Omental fat pad (tissue), 4 donors: ENCODE measurements around the gene COL9A1. TPM values are rescaled to one million over a fixed set of nuclear protein-coding genes. Genes with fewer than 3 reads are reported as not detected.

ENCODE experiments used
- ATAC-seq: fragments of 150-250 bp; one replicate; pipeline ENCODE4 v1.9.1; 2016; ENCODE audit warnings: mild to moderate bottlenecking, moderate library complexity; ENCODE audit not compliant: low FRiP score
- DNase-seq: peaks from one replicate; pipeline ENCODE4 v3.0.0-alpha.2; 2019; ENCODE audit warnings: low spot score
- total RNA-seq, 4 donors: library from RNA; depleted of rRNA; stranded (reverse); fragments of >200 nt; gene quantifications; one replicate each; pipeline ENCODE4 v1.1.0, GENCODE V29; 2016
- TF ChIP-seq, protein P1 (sequence below), 3 donors: fragments of 450-650 bp; IDR thresholded peaks; one replicate each; pipeline ENCODE4 v1.5.1; 2016 to 2017; ENCODE audit warnings: antibody characterized with exemption in 3 of 3, mild to moderate bottlenecking in 3 of 3, moderate library complexity in 2 of 3

Gene COL9A1
- total RNA-seq, 4 donors from 2014 or later: not detected

DNA sequence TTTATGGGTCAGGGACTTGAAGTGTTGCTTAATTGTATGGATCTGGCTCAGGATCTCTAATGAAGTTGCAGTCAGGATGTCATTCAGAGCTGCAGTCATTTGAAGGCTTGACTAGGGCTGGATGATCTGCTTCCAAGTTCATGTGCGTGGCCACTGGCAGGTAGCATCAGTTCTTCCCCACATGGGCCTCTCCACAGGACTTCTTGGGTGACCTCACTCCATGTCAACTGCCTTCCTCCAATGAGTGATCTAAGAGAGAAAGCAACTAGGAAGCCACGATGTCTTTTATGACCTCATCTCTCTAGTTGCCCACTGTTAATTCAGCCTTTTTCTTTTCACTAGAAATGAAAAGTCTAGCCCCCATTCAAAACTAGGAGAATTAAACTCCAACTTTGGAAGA lies 104.1 kb downstream of the COL9A1 start:
- TF ChIP-seq, protein P1, sequence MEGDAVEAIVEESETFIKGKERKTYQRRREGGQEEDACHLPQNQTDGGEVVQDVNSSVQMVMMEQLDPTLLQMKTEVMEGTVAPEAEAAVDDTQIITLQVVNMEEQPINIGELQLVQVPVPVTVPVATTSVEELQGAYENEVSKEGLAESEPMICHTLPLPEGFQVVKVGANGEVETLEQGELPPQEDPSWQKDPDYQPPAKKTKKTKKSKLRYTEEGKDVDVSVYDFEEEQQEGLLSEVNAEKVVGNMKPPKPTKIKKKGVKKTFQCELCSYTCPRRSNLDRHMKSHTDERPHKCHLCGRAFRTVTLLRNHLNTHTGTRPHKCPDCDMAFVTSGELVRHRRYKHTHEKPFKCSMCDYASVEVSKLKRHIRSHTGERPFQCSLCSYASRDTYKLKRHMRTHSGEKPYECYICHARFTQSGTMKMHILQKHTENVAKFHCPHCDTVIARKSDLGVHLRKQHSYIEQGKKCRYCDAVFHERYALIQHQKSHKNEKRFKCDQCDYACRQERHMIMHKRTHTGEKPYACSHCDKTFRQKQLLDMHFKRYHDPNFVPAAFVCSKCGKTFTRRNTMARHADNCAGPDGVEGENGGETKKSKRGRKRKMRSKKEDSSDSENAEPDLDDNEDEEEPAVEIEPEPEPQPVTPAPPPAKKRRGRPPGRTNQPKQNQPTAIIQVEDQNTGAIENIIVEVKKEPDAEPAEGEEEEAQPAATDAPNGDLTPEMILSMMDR (IDR thresholded peaks at IDR 0.05): no peak
- DNase-seq (no peak), ATAC-seq (no peak)

DNA sequence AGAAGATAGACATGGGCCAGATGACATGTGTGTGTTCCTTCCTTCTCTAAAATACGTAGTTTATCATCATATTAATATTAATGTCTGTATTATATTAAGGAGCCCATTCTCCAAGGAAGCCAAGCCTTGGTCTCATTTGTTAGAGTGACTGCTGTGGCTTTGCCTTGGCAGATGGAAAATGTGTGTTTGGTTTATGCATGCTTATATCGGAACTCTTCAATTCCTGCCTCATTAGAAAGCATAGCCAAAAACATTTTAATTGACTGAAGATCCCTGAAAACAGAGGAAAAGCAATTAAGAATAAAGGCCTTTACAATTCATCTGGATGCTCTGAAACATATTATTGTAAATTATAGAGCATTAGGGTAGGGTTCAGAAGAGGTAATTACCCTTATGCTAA lies 106.4 kb downstream of the COL9A1 start:
- DNase-seq (no peak), ATAC-seq (no peak)
- TF ChIP-seq, protein P1 (IDR thresholded peaks at IDR 0.05): no peak

DNA sequence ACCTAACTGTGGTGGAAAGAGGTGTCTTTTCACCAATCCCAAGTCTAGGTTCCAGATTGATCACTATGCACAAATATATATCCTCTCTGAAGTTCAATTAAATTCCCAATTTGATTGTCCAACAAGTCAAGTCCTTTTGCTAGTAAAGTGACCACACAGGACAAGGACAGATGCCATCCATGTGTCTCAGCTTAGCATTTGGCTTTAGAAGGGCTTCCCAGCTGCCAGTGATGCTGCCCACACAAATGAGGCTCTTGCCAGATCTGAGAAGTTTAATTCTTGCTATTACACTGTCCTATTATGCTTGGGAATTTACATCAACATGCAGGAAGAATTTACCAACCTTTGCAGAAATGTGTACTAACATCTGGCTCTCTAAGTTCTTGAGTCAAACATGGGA lies 108.5 kb downstream of the COL9A1 start:
- ATAC-seq: no peak
- TF ChIP-seq, protein P1 (IDR thresholded peaks at IDR 0.05): no peak
- DNase-seq: no peak

DNA sequence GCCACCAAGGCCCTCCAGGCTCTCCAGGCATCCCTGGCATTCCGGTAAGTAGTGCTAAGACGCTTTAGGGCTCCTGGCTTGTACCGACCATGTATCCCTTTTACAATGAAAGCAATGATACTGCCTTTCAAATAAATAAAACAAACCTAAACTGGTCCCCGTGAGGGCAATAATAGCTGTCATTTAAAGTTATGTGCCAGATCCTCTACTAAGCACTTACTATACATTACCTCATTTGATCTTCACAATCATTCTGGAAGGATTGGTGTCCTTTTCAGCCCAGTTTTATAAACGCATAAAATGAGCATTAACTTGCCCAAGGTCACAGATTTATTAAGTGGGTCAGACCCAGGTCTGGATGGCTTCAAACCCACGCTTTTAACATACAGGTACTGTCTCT lies 114.7 kb downstream of the COL9A1 start:
- no peak for ATAC-seq

DNA sequence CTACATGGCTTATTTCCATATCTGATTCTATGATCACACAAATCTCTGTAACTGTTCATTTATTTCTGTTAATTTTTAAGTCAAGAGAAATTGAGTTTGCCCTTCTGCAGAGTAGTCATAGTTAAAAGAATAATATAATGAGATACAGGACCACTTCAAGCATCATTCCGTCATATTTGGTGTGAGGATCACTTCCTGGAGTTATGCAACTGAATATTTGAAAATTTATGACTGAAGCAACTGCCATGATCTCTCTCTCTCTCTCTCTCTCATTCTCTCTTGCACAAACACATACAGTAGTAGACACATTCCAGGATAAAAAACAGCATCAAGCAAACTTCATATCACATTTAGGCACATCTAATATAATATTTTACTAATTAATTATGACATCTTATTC lies 116.4 kb downstream of the COL9A1 start:
- TF ChIP-seq, protein P1 (IDR thresholded peaks at IDR 0.05): no peak
- ATAC-seq (no peak), DNase-seq (no peak)

More for the DNA sequence above, 114.7 kb downstream of the COL9A1 start:
- TF ChIP-seq, protein P1 (IDR thresholded peaks at IDR 0.05): no peak
- no peak for DNase-seq

DNA sequence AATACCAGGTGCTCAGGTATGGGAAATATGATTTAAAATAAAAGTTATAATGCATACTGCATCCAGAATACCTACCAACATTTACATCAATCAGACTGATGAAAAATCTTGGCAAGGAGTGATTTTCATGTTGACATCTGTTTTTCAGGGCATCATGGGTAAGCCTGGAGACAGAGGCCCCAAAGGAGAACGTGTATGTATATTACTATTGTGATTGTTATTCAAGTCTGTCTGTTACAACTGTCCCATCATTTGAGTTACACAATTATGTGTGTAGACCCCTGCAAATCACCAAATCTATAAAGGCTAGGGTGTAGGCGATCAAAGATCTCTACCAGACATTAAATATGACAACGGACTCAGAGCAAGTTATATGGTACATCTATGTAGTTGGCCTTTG lies 118.2 kb downstream of the COL9A1 start:
- TF ChIP-seq, protein P1 (IDR thresholded peaks at IDR 0.05): no peak
- no peak for DNase-seq
- ATAC-seq: no peak

DNA sequence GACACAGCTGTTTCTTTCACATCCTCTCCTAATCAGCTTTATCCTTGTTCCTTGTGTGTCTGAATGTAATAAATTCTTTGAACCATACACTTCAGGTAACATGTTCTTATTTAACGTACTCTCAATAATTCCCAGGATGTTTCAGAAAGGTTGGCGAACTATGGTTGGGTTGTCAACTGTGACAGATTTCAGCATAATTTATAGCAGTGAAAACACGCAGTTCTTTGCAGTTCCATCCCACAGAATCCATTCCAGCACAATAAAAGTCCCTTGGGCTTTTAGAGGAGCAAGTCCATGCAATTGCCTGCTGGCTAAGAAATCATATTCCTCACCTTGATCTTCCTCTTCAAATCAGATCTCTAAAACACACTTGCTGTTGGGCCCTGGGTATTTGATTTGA lies 119.3 kb downstream of the COL9A1 start:
- DNase-seq (no peak), ATAC-seq (no peak)
- TF ChIP-seq, protein P1 (IDR thresholded peaks at IDR 0.05): no peak
